MV-4-11 (cell line): ENCODE results near the gene MSH3.
"Not testable (repeated sequence)": the region's sequence is repeated elsewhere in the genome, so short reads cannot be mapped to it uniquely, and the experiment has no call there.

Source experiments
- DNase-seq: peaks from one replicate; lab custom pipeline; 2025; lab: John Stamatoyannopoulos, UW

MSH3 gene

DNA sequence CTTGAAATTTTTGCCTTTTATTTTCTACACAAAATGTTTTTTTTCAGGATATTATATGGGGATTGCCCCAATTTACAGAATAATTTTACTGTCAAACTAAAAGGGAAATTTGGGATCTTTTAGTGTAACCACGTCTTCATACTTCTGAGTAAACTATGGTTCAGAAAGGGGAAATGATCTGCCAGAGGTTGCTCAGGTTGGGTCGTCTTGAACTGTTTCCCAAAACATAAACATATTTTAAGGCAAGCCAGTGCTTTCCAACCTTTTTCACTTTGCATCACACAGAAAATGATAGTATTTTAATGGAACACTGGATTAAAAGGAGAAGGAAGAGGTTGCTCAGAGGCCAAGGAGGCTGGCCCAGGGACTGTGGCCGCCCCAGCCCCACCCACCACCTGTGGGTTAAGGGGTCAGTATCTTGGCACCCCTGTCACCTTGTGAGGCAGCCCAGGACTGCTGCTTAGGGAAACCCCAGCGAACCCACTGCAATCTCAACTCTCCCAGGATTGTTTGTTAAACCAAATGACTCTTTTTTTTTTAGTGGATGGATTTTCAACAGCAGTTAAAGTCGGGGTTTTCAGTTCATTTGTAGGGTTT lies 143.1 kb downstream of the MSH3 start:
- DNase-seq = peak; percentile 10

DNA sequence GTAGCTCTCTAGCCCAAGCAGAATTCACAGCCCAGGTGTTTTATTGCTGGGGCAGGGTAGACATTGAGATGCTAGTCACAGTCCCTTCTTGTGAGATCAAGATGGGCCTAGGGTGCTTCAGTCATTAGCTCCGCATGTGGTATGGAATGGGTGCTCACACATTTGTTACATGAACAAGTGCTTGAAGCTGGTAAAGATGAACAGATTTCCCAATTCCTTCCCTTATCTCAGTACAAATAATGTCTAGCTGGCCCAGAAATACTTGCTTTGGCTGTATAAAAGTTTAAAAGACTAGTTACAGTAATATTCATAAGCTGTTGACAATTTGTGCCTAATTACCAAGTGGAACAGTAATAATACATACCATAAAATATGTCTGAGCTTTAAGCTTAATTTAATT lies 143.7 kb downstream of the MSH3 start:
- no peak for DNase-seq

DNA sequence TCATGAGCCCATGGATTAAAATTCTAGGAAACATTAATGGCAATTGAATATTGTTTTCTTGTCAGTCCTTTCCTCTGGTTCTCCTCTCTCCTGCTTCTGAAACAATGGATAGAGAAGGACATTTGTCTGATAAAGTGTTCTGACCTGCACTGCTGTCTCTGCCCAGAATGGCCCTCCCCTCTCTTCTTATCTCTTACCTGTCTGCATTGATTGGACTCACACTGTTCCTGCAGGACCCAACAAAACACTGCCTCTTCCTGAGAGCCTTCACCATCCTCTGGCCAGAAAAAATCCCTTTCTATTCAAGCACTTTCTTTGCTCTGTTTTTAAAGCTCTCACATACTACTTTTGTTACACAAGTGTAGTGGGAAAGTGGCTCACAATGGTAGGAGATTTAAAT lies 144.2 kb downstream of the MSH3 start:
- DNase-seq = no peak

DNA sequence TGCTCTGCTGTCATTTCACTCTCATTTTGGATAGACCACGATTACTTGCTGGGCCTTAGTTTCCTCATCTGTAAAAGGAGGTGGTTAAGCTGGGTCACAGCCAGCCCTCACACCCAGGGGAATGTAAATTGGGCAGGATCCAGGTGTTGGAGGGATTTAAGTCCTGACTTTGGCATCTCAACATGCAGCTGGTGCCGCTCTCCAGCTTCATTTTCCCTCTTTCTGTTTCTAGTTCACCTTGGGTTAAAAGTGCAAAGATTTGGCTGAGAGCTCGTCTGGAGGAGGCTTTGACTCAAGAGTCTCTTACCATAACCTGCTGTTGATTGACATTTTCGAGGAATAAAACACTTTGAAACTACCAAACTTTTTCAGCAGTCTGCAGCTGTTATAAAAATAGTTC lies 144.6 kb downstream of the MSH3 start:
- no peak for DNase-seq

DNA sequence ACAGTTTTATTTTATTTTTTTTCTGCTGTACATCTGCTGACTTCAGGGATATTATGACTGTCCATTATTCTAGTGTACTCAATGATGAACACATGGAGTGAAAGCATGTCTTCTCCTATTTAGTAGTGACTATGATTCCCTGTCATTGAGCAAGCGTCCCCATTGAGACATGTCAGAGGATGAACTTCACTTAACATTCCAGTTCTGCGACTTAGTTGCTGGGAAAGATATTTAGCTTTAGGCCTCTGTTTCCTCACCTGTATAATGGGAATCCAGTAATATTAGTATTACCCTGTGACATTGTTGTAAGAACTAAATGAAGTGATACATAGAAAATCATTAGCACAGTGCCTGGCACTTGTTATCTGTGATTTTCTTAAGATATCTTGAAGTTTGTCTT lies 145.1 kb downstream of the MSH3 start:
- DNase-seq = no peak

DNA sequence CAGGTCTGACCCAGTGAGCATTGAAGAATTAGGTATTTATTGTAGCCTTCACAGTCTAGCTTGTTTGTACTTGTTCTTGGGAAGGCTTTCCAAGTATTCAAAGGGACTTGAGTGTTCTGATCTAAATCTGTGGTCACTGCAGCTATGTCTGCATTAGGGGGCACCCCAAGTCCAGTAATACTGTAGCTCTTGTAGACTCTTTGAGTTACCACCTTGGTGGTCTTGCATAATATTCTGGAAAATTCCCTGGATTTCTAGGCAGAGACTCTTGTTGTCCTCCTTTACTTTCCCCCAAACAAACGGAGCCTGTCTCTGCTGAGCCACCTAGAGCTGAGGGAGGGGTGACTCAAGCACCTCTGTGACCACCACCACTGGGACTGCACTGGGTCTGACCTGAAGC lies 149.9 kb downstream of the MSH3 start:
- DNase-seq = no peak

DNA sequence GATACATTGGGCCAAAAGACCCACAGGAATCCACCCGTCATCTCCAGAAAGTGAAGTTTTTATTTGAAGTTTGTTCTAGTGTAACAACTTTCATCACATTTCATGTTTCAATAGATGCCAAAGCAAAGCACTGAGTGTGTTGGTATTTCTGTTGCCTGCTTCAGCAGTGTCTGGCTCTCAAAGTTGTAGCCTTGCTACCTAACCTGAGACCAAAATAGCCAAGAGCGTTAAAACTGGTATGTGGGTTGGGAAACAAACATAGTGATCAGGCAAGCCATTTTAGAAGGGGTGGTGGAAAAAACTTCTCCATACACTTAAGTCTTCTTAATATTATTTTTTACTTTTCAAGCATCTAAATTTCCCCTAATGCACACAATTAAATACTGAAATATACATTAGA lies 150.6 kb downstream of the MSH3 start:
- DNase-seq = no peak

DNA sequence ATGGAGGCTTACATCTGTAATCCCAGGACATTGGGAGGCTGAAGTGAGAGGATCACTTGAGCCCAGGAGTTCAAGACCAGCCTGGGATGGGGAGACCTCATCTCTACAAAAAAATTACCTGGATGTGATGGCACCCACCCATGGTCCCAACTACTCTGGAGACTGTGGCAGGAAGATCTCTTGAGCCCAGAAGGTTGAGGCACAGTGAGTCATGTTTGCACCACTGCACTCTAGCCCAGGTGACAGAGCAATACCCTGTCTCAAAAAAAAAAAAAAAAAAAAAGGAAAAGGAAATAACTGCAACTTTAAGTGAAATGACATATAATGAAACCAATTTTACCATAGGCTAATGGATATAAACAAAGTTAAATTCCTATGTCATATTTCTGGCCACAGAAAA lies 152.5 kb downstream of the MSH3 start:
- no peak for DNase-seq

DNA sequence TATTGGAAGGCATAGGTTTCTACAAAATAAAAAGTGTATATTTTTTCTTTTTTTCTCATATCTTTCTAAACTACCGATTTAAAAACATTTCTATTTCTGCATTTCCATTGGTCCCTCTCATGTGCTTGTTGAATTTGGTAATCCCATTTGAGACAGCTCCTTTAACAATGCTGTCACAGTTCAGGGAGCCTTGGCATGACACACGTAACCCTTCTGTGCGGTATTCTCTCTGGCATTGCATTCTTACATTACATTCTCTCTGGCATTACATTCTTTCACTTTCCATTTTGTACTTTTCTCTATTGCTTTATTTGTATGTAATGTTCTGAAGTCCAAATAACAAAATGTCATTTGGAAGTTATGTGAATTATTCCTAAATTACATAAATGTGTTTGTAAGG lies 155.0 kb downstream of the MSH3 start:
- DNase-seq = no peak

DNA sequence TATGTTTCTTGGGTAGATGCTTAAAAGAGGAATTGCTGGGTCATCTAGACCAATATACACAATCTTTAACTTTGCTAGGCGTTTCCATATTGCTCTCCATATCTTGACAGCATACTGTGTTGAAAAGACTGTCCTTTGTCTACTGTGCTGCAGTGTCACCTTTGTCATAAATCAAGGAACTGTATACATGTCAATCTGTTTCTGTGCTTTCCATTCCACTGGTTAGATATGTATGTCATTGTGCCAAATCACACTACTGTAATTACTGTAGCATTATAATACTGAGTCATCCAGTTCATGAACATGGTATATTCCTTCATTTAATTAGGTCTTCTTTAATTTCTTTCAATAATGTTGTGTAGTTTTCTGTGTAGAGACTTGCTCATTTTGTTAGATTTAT lies 156.0 kb downstream of the MSH3 start:
- DNase-seq = no peak

DNA sequence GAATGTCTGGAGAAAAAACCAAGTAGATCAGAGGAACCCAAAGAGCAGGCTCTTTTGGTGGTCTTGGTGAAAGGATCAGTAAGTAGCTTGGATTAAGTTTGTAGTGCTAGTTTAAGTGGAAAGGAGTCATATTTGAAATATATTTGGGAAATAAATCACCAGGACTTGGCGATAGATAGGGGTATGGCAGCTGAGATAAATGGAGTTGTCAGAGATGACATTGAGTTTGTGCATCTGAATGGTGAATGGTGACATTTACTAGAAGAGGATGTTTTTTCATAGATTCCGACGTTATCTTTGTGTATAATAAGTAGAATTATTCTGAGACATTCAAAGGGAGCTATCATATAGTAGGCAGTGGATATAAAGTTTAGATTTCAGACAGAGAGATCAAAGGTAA lies 162.1 kb downstream of the MSH3 start:
- no peak for DNase-seq

DNA sequence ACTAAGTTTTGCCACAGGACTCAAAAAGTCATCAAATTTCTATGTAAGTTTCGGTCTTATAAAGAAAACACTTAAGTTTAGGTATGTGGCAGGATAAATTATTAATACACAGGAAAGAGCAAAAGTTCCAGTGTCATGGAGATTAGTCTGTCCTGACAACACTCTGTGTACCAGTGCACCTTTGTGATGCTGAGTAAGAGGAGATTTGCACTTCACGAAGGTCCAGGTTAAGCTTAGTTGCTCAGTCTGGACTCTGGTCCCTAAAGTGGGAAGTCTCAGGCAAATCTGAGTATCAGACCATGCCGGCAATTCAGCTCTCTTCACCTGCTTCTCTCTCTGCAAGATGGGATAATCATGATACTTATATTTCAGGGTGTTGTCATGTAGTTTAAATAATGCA lies 166.2 kb downstream of the MSH3 start:
- no peak for DNase-seq

DNA sequence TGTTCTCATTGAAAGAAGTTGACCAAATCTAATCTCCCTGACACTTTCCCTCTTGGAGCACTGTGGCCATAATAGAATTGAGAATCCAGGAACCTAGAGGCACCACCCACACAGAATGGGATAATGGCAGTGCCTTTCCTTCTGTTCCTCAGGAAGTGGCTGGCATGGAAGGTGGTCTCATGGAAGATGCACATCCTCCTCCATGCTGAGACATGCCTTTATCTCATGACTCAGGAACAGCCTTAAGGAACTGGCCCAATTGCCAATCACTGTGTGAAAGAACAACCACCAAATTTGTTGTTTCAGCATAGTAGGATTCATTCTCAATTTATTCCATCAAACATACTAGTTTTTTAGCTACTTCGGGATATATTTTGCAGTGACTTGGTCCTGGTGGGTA lies 168.2 kb downstream of the MSH3 start:
- no peak for DNase-seq

DNA sequence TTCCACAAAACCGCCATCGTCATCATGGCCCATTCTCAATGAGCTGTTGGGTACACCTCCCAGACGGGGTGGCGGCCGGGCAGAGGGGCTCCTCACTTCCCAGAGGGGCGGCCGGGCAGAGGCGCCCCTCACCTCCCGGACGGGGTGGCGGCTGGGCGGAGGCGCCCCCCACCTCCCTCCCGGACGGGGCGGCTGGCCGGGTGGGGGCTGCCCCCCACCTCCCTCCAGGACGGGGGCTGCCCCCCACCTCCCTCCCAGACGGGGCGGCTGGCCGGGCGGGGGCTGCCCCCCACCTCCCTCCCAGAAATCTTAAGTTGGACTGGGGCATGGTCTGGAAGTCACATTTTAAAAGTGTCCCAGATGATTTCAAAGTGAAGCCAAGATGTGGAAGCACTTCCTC lies 169.7 kb downstream of the MSH3 start:
- not testable (repeated sequence) for DNase-seq

DNA sequence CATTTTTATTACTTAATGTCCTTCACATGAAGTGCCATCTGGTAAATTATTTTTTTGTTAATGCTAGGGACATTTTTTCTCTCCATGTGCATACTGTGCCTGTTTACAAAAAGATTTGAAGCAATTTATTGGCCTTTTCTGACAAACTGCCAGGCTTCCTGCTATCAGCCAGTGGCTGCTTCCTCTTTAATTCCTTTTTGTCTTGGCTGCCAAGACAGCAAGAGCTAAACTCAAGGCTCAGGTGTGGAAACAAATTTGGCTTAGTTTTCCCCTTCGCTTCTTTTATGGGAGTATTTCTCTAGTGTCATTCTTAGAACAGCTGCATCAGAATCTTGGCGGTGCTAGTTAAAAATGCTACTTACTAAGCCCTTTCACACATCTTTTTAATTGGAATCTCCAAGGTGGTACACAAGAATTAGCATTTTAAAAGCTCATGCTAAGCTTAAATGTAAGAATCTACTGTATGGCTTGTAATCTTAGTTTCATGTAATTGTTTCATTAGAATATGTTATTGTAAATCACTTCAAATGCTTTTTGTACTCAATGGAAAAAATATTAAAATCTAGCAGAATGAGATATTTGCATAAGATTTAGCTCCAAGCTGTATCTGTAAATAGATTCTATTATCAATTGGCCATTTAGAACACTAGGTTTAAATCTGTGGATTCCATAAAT lies 171.5 kb downstream of the MSH3 start:
- peak; percentile 31 for DNase-seq

DNA sequence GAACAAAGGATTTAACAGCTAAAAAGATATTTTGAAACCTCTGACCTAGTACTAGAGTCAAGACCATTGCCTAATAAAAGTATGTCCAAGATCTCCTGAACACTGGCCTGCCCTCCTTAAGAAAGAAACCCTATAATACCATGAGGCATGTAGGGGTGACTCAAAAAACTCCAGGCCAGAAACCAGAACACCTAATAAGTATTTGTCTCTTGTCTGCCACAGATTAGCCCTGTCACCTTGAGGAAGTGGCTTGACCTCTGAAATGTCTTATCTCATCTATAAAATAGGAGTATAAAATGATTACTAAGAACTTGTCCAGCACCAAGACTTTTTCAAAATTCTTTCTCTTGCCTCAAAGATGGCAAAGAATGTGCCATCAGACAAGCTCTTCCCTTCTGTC lies 180.3 kb downstream of the MSH3 start:
- DNase-seq = no peak

DNA sequence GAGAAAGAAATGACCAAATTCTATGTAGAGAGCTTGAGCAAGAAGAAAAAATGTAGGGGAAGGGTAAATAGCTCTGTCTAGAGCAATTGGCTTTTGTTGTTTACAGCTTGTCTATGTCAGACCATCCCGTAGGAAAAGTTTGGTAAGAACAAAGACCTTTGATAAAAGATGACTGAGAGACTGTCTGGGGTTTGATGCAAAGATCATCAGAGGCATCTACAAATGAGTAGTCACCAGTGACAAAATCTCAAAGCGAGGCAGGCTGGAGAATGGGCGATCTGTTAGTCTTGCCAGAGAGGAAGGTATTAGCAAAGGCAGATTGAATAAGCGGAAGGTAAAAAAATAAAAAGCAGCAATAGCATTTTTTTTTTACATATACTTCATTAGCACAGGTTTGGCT lies 180.7 kb downstream of the MSH3 start:
- no peak for DNase-seq

DNA sequence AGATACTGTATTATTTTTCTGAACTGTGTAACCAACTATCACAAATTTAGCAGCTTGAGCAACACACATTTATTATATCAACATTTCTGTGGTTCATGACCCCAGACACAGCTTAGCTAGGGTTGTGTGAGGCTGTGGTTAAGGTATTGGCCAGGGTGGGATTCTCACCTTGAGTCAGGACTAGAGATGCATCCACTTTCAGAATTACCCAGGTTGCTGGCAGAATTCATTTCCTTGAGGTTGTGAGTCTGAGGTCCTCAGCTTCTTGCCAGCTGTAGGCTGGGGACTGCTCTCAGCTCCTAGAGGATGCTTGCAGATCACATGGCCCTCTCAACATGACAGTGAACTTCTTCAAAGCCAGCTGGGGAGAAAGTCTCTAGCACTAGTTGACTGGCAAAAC lies 183.2 kb downstream of the MSH3 start:
- no peak for DNase-seq

DNA sequence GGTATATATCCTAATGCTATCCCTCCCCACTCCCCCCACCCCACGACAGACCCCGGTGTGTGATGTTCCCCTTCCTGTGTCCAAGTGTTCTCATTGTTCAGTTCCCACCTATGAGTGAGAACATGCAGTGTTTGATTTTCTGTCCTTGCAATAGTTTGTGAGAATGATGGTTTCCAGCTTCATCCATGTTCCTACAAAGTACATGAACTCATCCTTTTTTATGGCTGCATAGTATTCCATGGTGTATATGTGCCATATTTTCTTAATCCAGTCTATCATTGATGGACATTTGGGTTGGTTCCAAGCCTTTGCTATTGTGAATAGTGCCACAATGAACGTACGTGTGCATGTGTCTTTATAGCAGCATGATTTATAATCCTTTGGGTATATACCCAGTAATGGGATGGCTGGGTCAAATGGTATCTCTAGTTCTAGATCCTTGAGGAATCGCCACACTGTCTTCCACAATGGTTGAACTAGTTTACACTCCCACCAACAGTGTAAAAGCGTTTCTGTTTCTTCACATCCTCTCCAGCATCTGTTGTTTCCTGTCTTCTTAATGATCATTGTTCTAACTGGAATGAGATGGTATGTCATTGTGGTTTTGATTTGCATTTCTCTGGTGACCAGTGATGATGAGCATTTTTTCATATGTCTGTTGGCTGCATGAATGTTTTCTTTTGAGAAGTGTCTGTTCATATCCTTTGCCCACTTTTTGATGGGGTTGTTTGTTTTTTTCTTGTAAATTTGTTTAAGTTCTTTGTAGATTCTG lies 186.8 kb downstream of the MSH3 start:
- DNase-seq = peak; percentile 17

DNA sequence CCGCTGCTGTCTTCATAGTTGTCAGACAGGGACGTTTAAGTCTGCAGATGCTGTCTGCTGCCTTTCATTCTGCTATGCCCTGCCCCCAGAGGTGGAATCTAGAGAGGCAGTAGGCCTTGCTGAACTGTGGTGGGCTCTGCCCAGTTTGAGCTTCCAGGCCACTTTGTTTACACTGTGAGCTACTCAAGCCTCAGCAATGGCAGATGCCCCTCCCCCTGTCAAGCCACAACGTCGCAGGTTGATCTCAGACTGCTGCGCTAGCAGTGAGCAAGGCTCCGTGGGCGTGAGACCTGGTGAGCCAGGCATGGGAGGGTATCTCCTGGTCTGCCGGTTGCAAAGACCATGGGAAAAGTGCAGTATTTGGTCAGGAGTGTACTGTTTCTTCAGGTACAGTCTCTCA lies 192.0 kb downstream of the MSH3 start:
- DNase-seq = not testable (repeated sequence)

DNA sequence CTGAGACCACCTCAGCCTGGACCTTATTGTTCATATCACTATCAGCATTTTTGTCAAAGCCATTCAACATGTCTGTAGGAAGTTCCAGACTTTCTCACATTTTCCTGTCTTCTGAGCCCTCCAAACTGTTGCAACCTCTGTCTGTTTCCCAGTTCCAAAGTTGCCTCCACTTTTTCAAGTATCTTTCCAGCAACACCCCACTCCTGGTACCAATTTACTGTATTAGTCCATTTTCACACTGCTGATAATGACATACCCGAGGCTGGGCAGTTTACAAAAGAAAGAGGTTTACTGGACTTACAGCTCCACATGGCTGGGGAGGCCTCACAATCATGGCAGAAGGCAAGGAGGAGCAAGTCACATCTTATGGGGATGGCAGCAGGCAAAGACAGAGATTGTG lies 195.7 kb downstream of the MSH3 start:
- not testable (repeated sequence) for DNase-seq

DNA sequence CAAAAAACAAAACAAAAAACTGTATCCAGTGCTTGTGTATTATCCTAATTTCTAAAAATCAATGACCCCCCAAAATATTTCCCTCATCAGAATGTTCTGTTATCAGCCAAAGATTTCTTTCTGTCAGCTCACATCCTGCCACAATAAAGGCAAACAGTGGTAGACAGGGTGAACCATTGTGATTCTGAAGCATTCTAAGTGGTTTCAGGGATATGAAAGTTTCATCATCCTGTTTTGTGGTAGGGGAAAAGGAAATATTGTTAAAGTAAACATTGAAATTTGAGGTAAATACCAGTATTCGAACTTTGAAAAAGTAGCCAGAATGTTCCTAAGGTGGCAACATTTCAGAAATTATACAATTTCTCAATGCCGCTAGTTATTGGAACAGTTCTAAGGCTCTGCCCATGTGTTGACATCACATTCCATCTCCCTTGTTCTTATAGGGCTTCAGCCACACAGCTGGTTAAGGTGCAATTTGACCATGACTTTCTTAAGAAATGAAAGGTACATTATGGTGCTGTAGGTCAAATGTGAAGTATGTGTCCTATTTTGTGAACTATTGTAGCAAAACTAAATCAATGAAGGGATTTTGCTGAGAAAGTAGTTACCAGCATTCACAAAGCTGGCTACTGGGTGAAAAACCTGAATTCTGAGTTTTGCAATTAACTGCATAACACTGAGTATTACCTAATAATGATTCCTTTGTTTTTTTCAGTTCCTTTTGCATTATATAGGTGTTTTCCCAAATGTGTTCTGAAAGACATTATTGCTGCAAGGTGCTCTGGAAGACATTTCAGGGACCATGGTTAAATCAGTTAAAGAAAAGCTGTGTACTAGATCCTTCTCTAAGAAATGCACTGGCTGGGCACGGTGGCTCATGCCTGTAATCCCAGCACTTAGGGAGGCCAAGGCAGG lies 198.1 kb downstream of the MSH3 start:
- no peak for DNase-seq
